Smooth muscle cell (in vitro differentiated cells): ENCODE results near the gene PACS1. TPM values are rescaled to one million over a fixed set of nuclear protein-coding genes. Genes with fewer than 3 reads are reported as not detected.
A peak's percentile ranks its signal among the peaks of the same experiment; 100 is the strongest.

Experiments
- DNase-seq: peaks from one replicate; lab custom pipeline; 2025; ENCODE audit not compliant: unreplicated experiment; lab: John Stamatoyannopoulos, UW
- H2AFZ ChIP-seq: fragments of 200-600 bp; sonication (generic); 2 replicates; pipeline ENCODE4 v1.6.0; 2016; ENCODE audit warnings: antibody characterized with exemption, low read depth, mild to moderate bottlenecking
- H3F3A ChIP-seq: fragments of 200-600 bp; sonication (generic); 2 replicates; pipeline ENCODE4 v1.6.0; 2017; ENCODE audit warnings: antibody characterized with exemption, low read depth
- H3K27ac ChIP-seq: fragments of 200-600 bp; sonication (generic); 2 replicates; pipeline ENCODE4 v1.5.1; 2016; ENCODE audit warnings: low read depth, mild to moderate bottlenecking
- H3K27me3 ChIP-seq: fragments of 200-600 bp; sonication (generic); 2 replicates; pipeline ENCODE4 v1.6.1; 2016; ENCODE audit warnings: low read depth, mild to moderate bottlenecking
- H3K36me3 ChIP-seq: fragments of 200-600 bp; sonication (generic); 2 replicates; pipeline ENCODE4 v1.5.1; 2016; ENCODE audit warnings: low read depth
- H3K4me1 ChIP-seq: fragments of 200-600 bp; sonication (generic); 2 replicates; pipeline ENCODE4 v1.5.1; 2016; ENCODE audit warnings: low read depth
- H3K4me2 ChIP-seq: fragments of 200-600 bp; sonication (generic); 2 replicates; pipeline ENCODE4 v1.6.0; 2016; ENCODE audit warnings: mild to moderate bottlenecking
- H3K4me3 ChIP-seq: fragments of 200-600 bp; sonication (generic); 2 replicates; pipeline ENCODE4 v1.5.1; 2016; ENCODE audit warnings: mild to moderate bottlenecking
- H3K79me2 ChIP-seq: fragments of 200-600 bp; sonication (generic); 2 replicates; pipeline ENCODE4 v1.6.0; 2016; ENCODE audit warnings: low read depth, mild to moderate bottlenecking
- H3K9ac ChIP-seq: fragments of 200-600 bp; sonication (generic); 2 replicates; pipeline ENCODE4 v1.6.0; 2016; ENCODE audit warnings: low read depth
- H3K9me3 ChIP-seq: fragments of 200-600 bp; sonication (generic); replicated peaks from 2 replicates; pipeline ENCODE4 v1.5.1; 2016; ENCODE audit warnings: low read depth
- H4K20me1 ChIP-seq: fragments of 200-600 bp; sonication (generic); 2 replicates; pipeline ENCODE4 v1.6.0; 2016; ENCODE audit warnings: low read depth
- WGBS: methylation state at CpG from one replicate; pipeline ENCODE4 v1.1.7; 2016; ENCODE audit warnings: low lambda C conversion rate; 5-methylcytosine and 5-hydroxymethylcytosine counted together
- polyA plus RNA-seq: library from polyadenylated mRNA; unstranded; fragments of >200 nt; fragmentation: Nextera tagmentation; extraction: Ambion mirVana; gene quantifications from 2 replicates; pipeline ENCODE4 v1.2.1, GENCODE V29; 2016
- total RNA-seq: library from RNA; depleted of rRNA; stranded (reverse); fragments of >200 nt; gene quantifications from 2 replicates; pipeline ENCODE4 v1.2.3, GENCODE V29; 2014
- TF ChIP-seq, protein P1 (sequence below): fragments of 200-600 bp; sonication (generic); IDR thresholded peaks from 2 replicates; pipeline ENCODE4 v1.5.1; 2017; ENCODE audit warnings: borderline replicate concordance, mild to moderate bottlenecking, antibody characterized with exemption; ENCODE audit not compliant: insufficient read depth, poor library complexity, severe bottlenecking

Gene PACS1
- total and polyA plus RNA-seq, 2 experiments from 2014 or later: 87.6 to 140 TPM

DNA sequence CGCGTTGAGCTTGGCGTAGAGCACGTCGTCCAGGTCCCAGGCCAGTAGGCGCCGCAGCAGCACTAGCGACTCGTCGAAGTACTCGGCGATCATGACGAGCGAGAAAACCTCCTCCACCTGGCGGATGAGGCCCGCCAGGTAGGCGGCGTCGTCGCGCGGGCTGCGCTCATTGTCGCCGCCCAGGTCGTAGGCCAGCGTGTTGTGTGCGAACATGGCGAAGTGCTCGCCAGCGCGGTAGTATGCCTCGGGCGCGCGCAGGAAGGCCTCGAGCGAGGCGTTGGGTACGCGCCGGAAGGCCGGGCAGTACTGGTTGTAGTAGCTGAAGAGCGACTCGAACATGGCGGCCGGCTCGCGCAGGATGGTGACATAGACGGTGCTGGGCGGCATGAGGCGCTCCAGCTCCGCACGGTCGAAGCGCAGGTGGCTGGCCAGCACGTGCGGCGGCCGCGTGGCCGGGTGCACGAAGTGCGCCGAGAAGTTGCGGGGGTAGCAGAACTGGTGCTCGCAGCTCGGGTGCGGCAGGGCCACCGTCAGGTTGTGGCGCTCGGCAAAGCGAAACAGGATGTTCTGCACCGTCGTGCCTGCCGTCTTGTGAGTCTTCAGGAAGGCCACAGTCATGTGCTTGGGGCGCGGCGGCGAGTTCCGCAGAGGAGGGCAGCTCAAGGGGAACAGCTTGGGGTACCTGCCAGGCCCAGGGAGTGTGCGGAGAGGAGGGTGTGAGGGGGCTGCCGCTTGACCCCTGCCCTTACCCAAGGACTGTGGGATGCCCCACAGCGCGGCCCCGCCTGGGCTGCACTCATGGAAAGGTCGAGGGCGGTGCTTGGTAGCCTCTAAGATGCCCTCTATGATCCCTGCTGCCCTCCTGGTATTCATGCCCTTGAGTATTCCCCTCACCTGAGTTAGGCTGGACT is 26.8 kb upstream of the PACS1 start:
- H3K79me2 ChIP-seq: no peaks in the 10 kb centered on the region
- no peaks in the 10 kb centered on the region for H3K36me3 ChIP-seq
- H3F3A ChIP-seq: no peaks in the 10 kb centered on the region
- no peak overlapping the region for H3K4me2 ChIP-seq
- H3K27me3 ChIP-seq: no peaks in the 10 kb centered on the region
- no peak for DNase-seq
- no peak overlapping the region for H2AFZ ChIP-seq
- H4K20me1 ChIP-seq: no peaks in the 10 kb centered on the region
- WGBS: 98% methylated on average over 69 of the region's 88 CpGs
- TF ChIP-seq, protein P1, sequence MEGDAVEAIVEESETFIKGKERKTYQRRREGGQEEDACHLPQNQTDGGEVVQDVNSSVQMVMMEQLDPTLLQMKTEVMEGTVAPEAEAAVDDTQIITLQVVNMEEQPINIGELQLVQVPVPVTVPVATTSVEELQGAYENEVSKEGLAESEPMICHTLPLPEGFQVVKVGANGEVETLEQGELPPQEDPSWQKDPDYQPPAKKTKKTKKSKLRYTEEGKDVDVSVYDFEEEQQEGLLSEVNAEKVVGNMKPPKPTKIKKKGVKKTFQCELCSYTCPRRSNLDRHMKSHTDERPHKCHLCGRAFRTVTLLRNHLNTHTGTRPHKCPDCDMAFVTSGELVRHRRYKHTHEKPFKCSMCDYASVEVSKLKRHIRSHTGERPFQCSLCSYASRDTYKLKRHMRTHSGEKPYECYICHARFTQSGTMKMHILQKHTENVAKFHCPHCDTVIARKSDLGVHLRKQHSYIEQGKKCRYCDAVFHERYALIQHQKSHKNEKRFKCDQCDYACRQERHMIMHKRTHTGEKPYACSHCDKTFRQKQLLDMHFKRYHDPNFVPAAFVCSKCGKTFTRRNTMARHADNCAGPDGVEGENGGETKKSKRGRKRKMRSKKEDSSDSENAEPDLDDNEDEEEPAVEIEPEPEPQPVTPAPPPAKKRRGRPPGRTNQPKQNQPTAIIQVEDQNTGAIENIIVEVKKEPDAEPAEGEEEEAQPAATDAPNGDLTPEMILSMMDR: no peak
- no peak overlapping the region for H3K27ac ChIP-seq
- H3K9me3 ChIP-seq: no peaks in the 10 kb centered on the region
- no peak overlapping the region for H3K4me3 ChIP-seq
- H3K4me1 ChIP-seq: no peaks in the 10 kb centered on the region
- H3K9ac ChIP-seq: no peak overlapping the region

DNA sequence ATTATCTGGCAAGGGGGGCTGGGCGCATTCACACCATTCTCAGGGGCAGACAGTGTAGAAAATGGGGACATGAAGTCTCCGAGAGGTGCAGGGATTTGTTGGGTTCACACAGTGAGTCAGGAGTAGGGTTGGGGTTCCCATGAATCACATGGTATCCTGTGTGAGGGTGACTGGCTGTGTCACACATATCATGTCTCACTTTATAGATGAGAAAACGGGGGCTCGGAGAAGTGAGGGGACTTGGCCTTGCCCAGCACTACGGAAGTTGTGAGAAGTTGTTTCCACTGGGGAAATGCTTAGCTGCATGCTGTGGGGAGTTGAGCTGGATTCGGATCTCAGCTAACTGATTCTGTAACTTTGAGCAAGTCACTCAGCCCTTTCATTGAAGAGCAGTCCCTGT is 25.3 kb upstream of the PACS1 start:
- Histone ChIP-seq H3K4me1 (no peaks in the 10 kb centered on the region), H4K20me1 (no peaks in the 10 kb centered on the region), H3K79me2 (no peaks in the 10 kb centered on the region), H2AFZ (no peak overlapping the region), H3K9me3 (no peaks in the 10 kb centered on the region), H3K27me3 (peaks cover 3% of the 10 kb centered on the region), H3K9ac (no peak overlapping the region), H3K4me3 (no peak overlapping the region), H3K4me2 (no peak overlapping the region), H3K36me3 (no peaks in the 10 kb centered on the region), H3F3A (no peaks in the 10 kb centered on the region), H3K27ac (no peak overlapping the region)
- 89% methylated on average over 6 of the region's 6 CpGs for WGBS
- no peak for DNase-seq
- TF ChIP-seq, protein P1: no peak

DNA sequence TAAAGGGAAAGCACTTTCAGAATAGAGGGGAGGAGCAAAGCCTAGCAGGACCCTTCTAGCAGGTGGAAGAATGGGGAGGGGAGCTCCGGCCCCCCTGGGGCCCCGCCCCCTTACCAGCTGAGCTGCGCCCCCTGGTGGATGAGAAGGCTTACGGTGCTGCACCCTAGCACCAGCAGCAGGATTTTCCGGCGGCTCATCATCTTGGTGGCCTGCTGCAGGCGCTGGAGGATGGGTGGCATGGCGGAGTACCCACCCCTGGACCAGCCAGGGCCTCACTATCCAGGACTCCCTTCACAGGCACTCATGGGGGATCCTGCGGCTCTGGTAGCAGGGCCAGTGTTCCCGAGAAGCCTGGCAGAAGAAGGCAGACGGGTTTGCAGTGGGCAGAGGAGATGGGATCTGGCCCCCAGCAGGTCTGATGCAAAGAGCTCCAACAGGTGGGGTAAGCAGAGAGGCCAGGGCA is 24.9 kb upstream of the PACS1 start:
- WGBS: 20% methylated on average over 10 of the region's 11 CpGs
- H3K9ac ChIP-seq: no peak overlapping the region

More for the DNA sequence above, 24.9 kb upstream of the PACS1 start:
- no peaks in the 10 kb centered on the region for H3K79me2 ChIP-seq
- H3K36me3 ChIP-seq: no peaks in the 10 kb centered on the region
- no peak overlapping the region for H2AFZ ChIP-seq
- no peak overlapping the region for H3K4me2 ChIP-seq
- H3F3A ChIP-seq: no peaks in the 10 kb centered on the region
- TF ChIP-seq, protein P1: peak; percentile 93
- no peaks in the 10 kb centered on the region for H3K4me1 ChIP-seq
- H3K9me3 ChIP-seq: no peaks in the 10 kb centered on the region
- no peak overlapping the region for H3K4me3 ChIP-seq
- H4K20me1 ChIP-seq: no peaks in the 10 kb centered on the region
- H3K27ac ChIP-seq: no peak overlapping the region
- DNase-seq: peak; percentile 15
- peaks cover 3% of the 10 kb centered on the region for H3K27me3 ChIP-seq
